Stimulated activated CD4-positive, alpha-beta T cell treated with anti-CD3 and anti-CD28 coated beads, Interleukin-12 subunit alpha, Interleukin-12 subunit beta, amount 100 ng/mL, for 4 hours (primary cell): ENCODE data around the gene NEBL.

ENCODE experiments used
- DNase-seq: peaks from one replicate; pipeline ENCODE4 v3.0.0-alpha.2; 2020

NEBL gene

DNA sequence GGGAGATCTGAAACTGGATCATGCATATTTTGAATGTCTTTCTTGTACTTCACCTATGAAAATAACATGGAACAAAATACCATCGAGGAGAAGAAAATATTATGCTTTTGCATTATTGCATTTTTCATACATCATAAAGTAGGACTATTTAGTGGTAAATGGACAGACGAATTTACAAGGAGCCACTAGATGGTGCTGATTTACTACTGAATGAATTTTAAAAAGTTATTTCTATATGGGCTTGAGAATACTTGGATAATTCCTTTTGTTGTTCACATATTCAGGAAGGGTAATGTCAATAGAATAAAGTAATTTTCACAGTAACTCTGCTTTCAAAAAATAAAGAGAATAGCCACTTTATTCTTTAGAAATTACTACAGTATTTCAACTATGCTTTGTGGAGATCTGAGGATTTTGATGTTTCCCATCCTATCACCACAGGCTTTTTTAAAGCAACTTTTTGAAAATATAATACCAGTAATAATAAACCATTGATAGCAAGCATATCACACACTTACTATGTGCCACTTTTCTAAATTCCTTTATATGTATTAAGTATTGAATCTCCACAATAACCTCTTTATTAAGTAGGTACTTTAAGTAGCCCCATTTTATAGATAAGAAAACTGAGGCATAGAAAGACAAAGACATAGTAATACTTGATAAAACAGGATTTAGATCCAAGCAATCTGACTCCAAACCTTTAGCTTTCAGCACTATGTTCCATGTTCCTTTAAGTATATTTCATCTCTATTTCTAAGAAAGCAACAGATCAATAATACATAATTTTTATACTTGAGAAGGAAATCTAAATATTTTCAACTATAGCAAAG lies 38.6 kb downstream of the NEBL start:
- no peak for DNase-seq

DNA sequence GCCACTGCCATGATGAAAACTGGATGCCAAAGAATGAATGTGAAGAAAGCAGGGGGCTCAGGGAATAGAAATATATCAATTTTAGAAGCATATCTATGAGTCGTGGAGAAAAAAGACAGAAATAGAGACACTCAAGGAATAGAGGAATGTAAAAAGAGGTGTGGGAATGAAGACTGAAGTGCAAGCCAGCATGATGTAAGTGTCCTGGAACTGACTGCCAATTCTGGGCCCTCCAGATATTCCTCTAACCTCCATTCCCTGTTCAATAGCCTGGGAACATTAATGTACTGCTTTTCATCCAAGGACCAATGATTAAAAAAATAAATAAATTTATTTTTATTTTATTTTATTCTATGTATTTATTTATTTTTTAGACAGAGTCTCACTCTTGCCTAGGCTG lies 40.6 kb downstream of the NEBL start:
- DNase-seq = no peak

DNA sequence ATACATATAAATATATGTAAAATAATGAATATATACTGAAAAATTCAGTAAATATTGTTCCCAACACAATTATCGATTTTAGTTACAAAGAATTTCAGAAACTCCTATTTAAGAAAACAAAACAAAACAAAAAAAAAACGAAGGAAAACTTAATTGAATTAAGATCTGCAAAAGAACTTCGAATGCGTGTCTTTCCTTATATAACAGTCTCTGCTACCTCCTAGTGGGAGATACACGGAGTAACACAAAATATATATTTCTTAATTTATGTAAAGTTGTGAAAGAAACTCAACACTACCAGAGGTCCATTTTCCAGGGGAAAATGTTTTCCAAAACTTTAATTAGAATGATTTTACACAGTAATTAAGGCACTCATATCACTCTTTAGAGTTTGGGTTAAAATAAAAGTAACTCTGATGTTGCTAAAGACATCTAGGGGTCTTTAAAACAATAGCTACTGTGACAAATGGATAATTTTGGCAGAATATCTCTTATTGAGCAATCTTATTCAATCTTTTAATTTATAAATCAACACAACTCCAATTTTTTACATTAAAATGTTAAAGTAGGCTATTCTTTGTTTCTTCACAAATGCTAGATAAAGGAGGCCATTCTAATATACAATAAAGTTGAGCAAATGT lies 41.6 kb downstream of the NEBL start:
- DNase-seq = no peak

DNA sequence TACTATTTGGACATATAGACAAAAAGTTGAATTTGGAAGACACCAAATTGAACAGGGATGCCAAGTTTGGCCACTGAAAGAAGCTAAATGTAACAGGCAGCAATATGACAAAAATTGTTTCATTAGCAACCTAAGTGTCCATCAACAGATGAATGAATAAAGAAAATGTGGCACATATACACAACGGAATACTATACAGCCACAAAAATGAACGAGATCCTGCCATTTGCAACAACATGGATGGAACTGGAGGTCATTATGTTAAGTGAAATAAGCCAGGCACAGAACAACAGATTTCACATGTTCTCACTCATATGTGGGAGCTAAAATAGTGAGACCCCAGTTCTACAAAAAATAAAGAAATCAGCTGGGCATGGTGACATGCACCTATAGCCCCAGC lies 43.8 kb downstream of the NEBL start:
- no peak for DNase-seq

DNA sequence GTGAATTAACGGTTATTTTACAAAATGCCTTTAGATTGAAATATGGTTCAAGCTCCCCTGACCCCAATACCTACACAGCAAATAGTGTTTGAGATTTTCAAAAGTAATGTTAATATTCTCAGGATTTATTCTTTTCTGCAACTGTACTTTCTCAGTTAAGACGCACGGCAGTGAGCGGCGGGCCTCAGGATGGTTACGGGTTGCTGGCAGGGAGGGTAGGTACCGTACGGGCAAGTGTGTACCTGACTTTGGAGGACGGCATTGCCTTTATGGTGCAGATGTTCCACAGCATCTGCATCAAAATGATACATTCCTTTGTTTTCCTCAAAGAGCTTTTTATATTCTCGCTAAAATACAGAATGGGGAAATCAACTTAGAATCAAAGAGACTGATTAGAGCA lies 44.8 kb downstream of the NEBL start:
- no peak for DNase-seq

DNA sequence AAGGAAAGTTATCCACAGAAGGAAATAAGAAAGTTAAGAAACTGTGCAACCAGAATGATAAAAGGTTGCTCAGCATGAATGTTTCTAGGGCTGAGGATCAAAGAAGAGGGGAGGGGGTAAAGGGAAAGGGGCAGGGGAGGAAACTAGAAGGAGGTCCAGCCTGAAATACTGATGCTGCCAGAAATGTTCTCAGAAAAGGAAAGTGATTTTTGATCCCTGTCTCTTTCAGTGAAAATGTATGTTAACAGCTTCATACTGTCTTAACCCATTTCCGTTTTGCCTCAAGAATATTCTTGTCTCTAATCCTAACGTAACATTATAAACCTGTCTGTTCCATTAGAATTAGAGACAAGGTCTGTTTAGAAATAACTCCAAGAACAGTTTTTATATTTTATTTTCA lies 49.6 kb downstream of the NEBL start:
- DNase-seq = no peak

DNA sequence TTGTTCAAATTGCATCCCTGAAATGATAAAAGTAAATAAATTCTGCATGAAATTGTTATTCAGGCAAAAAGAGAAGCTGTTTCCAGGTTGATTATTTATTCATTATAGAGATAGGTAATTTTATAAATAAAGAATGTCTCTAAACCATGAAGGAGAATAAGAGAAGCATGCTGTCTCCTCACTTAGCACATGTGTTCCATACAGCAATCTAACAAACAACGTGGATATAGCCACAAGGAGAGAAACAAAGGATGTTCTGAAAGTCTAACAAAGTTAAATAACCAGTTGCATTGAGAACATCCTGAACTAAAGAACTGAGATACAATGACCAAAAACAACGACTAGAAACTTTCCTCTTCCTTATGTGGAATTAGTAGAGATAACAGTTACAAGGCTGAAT lies 50.8 kb downstream of the NEBL start:
- DNase-seq = no peak

DNA sequence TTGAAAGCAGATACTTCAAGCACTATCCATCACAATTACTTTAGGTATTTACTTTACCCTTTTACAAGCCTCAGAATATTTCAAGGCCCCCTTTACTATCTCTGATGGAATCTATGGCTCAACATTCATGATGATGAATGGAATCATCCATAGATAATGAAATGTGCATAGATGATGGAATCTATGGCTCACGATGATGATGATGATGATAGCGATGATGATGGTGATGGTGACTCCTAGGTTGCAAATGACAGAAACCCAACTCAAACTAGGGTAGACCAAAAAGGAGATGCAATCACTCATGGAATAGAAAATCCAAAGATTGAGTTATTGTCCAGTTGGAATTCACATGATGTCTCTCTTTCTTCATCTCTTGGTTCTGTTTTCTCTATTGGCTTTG lies 55.7 kb downstream of the NEBL start:
- DNase-seq = no peak

DNA sequence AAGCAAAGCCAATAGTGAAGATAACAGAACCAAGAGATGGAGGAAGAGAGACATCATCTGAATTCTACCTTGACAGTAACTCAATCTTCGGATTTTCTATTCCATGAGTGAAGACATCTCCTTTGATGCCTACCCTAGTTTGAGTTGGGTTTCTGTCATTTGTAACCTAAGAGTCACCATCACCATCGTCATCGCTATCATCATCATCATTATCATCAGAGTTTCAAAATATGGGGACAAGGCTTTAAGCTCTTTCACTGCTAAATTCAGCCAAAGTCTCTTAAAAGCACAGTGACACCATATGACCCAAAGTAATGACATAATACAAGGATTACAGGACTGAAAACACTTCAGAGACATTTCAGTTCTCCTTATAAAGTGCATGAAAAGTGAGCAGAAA lies 57.2 kb downstream of the NEBL start:
- no peak for DNase-seq

DNA sequence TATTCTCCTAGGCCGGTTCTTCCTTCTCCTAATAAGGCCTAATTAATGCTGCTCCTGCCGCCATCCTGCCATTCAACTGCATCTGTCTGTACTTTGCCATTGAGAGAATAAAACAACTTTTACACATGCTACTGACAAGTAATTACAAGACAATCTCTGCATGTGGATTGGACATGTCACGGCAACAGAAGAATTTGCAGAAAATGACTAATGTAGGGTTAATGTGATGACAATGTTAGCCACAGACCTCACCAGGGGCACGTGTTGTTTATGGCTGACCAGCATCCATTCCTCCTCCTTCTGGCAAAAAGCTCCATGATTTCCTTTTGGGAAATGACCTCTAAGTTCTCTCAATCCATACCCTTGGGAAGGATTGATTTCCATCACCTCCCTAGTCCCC lies 58.0 kb downstream of the NEBL start:
- no peak for DNase-seq

DNA sequence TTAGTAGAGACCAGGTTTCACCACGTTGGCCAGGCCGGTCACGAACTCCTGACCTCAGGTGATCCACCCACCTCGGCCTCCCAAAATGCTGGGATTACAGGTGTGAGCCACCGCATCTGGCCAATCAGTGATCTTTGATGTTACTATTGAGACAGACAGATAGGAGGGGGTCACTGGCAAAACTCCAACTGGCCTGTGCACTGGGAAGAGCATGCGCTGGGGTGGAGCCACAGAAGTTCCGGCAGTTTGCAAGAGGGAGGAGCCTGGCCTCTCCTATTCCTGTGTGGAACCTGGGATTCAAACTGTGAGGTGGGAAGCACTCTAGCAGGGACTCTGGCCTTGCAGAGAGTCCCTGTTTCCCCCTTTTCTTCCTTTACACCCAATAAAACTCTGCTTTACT lies 60.7 kb downstream of the NEBL start:
- no peak for DNase-seq

DNA sequence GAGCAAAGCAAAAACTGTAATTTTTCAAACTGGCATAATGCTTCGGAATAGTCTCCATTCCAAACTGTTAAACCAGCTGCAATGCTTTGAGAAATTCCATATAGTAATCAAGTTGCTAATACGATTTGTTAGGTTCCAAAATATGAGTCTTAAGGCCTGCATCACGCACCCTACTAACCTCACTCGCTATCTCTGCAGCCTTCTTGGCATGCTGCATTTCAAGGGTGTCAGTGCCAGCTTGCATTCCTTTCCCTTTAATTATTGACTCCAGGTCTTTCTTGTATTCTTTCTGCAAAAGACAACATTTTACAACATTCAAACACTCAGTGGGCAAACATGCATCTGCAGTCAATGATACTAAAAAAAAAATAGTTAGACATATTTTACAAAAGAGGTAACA lies 61.8 kb downstream of the NEBL start:
- DNase-seq = no peak

DNA sequence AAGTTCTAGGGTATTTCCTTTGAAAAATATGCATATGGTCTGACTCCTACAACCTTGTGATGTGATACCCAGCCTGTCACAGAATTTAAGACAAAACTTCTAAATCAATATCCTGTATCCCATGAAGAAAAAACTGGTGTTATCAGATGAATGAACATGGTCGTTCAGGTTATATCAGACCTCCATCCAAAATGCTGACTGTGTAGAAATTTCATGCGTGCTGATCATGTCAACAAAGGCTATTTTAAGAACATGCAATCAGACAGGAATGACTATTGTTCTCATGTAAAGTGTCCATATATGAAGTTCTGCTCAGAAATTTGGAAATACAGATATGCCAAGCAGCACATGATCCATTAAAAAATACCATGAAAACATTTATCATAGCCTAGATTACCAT lies 62.3 kb downstream of the NEBL start:
- DNase-seq = no peak

DNA sequence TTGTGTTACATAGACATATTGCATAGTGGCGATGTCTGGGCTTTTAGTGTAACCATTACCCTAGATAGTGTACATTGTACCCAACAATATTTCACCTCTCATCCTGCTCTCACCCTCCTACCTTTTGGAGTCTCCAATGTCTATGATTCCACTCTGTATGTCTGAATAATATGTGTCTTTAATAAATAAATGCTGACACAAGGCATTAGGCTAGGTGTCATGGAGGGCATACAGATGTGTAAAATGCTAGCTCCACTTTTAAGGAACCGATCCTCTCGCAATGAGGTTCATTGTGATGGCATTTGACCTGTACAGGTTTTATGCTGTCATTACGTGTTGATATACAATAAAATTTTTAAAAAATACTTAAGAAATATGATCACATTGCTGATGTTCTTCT lies 74.3 kb downstream of the NEBL start:
- DNase-seq = no peak

DNA sequence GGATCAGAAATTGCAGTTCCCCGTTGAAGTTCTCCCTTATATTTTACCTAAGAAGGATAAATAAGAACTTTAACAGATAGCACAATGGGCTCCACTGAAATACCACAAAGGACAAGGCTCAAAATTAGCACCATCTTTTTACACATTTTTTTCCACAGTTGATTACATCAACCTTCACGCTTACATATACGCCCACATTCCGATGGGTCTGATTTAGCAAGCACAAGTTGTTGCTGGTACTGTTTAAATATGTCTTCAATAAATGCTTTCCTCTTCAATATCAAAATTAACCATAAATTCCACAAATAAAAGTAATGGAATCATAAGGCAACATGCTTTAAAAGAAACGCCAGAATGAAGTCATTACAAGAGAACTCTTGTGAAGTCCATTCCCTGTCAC lies 79.5 kb downstream of the NEBL start:
- DNase-seq = no peak

DNA sequence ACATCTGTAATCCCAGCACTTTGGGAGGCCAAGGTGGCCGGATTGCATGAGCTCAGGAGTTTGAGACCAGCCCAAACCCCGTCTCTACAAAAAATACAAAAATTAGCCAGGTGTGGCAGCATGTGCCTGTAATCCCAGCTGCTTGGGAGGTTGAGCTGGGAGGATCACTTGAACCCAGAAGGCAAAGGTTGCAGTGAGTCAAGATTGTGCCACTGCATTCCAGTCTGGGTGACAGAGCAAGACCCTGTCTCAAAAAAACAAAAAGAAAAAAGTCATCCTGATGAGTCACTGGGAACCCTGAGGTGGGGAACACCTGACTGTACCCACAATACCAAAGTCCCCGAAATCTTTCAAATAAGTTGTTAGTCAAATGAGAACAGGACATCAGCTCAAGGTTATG lies 80.0 kb downstream of the NEBL start:
- DNase-seq = no peak

DNA sequence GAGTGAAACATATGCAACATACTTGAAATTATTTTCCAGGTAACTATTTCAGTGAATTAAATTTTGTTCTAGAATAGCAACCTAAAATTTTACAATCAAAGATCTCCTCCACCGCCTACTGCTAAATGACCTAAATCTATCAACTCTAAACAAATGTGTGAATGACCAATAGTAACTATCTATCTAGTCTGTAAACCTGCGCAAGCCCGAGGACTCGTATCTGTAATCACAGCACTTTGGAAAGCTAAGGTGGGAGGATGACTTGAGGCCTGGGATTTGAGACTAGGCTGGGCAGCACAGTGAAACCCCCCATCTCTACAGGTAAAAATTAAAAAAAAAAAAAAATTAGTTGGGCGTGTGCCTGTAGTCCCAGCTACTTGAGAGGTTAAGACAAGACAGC lies 83.0 kb downstream of the NEBL start:
- DNase-seq = no peak

DNA sequence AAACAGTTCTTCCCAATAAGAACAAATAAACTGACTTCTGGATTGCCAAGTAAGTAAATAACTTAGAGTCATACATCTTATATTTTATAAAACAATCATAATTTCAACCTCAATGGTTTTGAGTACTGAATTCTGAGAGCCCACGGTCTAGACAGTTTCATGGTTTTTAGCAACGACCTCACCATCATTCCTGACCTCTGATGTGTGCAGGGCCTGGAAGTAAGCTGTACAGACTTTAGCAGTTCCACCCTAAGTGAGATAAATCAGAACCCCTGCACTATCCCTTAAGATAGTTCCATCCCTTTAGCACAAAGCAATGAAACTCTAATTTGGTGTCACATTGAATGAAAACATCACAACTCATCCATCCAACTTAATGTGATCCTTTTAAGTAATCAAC lies 86.0 kb downstream of the NEBL start:
- DNase-seq = no peak

DNA sequence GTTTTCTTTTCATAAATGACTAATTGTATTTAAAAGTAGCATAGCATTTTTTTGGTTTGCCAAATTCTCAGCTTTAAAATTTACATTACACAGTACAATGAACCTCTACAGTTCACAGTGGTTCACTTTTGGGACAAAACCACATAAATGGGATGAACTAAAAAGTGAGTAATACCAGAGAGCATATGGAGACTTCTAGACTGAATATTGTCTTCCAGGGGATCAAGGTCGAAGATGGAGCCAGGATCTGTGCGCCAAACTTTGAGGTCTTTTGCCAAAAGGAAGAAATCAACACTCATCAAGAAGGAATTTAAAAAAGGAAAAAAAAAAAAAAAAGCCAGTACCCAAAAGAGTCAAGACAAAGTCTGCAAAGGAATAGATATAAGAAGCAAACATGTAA lies 87.5 kb downstream of the NEBL start:
- no peak for DNase-seq

DNA sequence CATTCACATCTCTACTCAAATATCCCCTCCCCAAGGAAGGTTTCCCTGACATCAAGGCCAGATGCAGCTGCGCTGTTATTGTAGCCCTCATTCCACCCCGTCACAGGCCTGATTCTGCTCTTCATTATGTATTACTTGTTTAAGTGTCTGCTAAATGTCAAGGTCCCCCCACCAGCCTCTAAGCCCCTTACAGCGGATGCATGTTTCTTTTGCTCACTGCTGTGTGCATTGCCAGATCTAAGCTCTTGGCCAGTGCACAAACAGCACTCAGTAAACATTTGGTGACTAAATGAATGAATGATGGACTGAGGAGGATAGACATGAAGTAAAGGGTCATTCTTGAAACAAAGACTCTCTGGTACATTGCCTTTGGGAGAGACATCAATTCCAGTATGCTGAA lies 90.6 kb downstream of the NEBL start:
- no peak for DNase-seq

DNA sequence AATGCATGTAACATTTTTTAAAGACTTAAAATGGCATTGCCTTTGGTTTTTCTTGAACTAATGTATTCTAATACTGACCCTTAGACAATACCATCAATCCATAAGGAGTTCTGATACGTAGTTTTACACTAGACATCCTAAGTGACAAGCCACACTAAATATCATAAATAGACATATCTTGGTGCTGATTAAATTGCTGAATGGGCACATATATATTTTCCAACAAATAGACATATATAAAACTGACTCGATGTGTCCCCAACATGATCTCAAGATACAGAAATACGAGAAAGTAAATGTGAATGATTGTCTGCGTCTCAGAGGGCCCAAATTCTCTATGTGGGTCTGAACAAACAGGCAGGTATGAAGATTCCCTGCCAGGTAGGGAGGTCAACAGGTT lies 99.8 kb downstream of the NEBL start:
- DNase-seq = no peak

DNA sequence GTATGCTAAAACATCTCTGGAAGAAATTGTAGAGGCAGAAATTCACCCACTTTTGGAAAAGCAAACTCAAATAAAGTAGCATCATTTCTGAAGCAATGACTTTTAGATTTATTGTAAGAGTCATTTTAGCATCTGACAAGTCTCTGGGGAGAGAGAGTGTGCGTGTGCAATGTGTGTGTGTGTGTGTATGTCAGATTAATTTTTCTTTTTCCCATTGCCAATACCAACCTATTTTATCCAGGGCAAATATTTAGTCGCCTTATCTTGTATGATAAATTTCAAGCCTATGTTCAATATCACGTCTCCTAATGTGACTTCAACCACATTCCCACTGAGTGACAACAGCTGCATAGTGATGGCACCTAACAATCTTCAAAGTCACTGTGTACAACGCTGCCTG lies 101.7 kb downstream of the NEBL start:
- DNase-seq = no peak

DNA sequence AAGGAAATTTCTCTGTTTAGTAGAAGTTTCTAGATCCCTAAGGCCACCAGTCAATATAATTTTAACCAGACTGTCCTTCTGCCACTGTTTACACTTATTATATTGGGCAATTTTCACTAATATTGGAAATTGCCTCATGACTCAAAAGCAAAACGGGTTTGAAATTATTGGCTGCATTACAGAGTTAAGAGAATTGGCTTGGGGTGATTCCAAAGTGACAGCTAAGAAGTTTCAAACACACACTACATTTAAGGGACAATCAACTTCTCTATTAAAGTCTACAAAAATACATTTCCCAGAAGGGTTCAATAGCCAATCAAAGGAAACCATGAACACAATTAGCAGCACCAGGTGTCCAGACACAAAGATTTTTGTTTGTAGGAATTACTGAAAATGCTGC lies 111.9 kb downstream of the NEBL start:
- DNase-seq = no peak

DNA sequence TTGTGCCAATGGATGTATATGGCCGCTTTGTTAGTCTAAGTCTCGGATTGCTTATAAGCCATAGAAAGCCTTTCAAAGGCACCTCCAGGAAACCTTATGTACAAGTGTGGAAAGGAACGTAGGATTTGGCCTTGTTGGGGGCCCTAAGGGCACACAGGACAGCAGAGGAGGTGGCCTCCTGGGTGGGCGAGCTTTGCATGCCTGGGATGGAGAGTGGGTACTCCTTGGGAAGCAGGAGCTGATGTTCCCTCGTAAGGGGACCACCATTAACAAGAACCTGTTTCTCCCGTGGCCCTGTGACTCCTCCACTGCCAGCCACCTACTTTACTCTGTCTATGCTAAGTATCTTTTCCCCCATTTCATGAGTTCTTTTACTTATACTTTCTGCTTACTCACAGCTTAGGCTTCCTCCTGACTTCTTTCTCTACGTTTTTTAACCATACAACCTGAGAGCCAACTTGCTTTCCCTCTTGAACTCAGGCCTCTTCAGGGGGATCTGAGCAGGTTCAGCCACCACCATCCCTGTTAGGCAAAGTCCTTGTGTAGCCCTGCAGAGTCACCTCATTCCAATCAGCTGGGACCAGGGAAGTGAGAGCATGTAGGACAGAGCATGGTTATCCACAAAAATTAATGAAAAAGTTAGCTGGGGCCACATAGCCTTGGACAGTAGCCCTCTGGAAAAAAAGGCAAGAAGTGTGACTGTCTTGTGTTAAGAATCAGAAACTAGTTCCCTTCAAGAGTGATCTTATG lies 118.9 kb downstream of the NEBL start:
- no peak for DNase-seq
